HepG2 (cell line): ENCODE data around the gene NKIRAS1. TPM values are rescaled to one million over a fixed set of nuclear protein-coding genes. Genes with fewer than 3 reads are reported as not detected.

Source experiments
- ARID5B ChIP-seq: IDR thresholded peaks from 2 replicates; pipeline ENCODE4 v1.4.0; 2020; ENCODE audit warnings: mild to moderate bottlenecking, missing genetic modification reagents
- EHMT2 ChIP-seq: fragments of 200-600 bp; sonication (generic); IDR thresholded peaks from 2 replicates; pipeline ENCODE4 v1.7.0; 2017; ENCODE audit warnings: antibody characterized with exemption, low read depth, low read length, borderline replicate concordance
- IKZF4 ChIP-seq: sonication (generic); formaldehyde crosslinking; IDR thresholded peaks from 2 replicates; pipeline ENCODE4 v1.5.1; 2020; ENCODE audit warnings: borderline replicate concordance, mild to moderate bottlenecking, low read depth, missing genetic modification reagents; ENCODE audit errors: not compliant biosample characterization
- KLF9 ChIP-seq: IDR thresholded peaks from 2 replicates; pipeline ENCODE4 v1.6.1; 2016; ENCODE audit warnings: low read depth
- MYC ChIP-seq: sonication (generic); formaldehyde crosslinking; IDR thresholded peaks from 2 replicates; pipeline ENCODE4 v1.9.0; 2021; ENCODE audit warnings: missing genetic modification reagents, borderline replicate concordance
- NAIF1 ChIP-seq: sonication (generic); formaldehyde crosslinking; IDR thresholded peaks from 2 replicates; pipeline ENCODE4 v1.5.0; 2020; ENCODE audit warnings: mild to moderate bottlenecking, missing genetic modification reagents, borderline replicate concordance
- NFKBIZ ChIP-seq: IDR thresholded peaks from 2 replicates; pipeline ENCODE4 v1.6.1; 2018; ENCODE audit warnings: missing genetic modification reagents, missing compliant biosample characterization
- NKX3-1 ChIP-seq: sonication (generic); formaldehyde crosslinking; IDR thresholded peaks from 2 replicates; pipeline ENCODE4 v1.5.0; 2020; ENCODE audit warnings: missing genetic modification reagents
- PHB2 ChIP-seq: fragments of 450-650 bp; IDR thresholded peaks from 2 replicates; pipeline ENCODE4 v1.6.1; 2018; ENCODE audit not compliant: partially characterized antibody
- POLR2AphosphoS2 ChIP-seq: IDR thresholded peaks from 2 replicates; pipeline ENCODE4 v1.6.1; 2011; ENCODE audit warnings: low read depth, low read length, improper control_type of control experiment
- PRDM10 ChIP-seq: sonication (generic); formaldehyde crosslinking; IDR thresholded peaks from 2 replicates; pipeline ENCODE4 v1.4.0; 2020; ENCODE audit warnings: low read depth, missing genetic modification reagents
- SETDB1 ChIP-seq: sonication (generic); formaldehyde crosslinking; IDR thresholded peaks from 2 replicates; pipeline ENCODE4 v1.5.1; 2020; ENCODE audit warnings: missing genetic modification reagents, mild to moderate bottlenecking, borderline replicate concordance
- TOE1 ChIP-seq: sonication (generic); formaldehyde crosslinking; IDR thresholded peaks from 2 replicates; pipeline ENCODE4 v1.4.0; 2020; ENCODE audit warnings: mild to moderate bottlenecking, missing genetic modification reagents
- ZNF225 ChIP-seq: sonication (generic); formaldehyde crosslinking; IDR thresholded peaks from 2 replicates; pipeline ENCODE4 v1.4.0; 2020; ENCODE audit warnings: mild to moderate bottlenecking, missing genetic modification reagents
- ZNF253 ChIP-seq: sonication (generic); formaldehyde crosslinking; IDR thresholded peaks from 2 replicates; pipeline ENCODE4 v1.8.0; 2022; ENCODE audit warnings: mild to moderate bottlenecking, missing genetic modification reagents, borderline replicate concordance
- ZNF619 ChIP-seq: sonication (generic); formaldehyde crosslinking; IDR thresholded peaks from 2 replicates; pipeline ENCODE4 v1.4.0; 2020; ENCODE audit warnings: mild to moderate bottlenecking, missing genetic modification reagents
- ZNF703 ChIP-seq: sonication (generic); formaldehyde crosslinking; IDR thresholded peaks from 2 replicates; pipeline ENCODE4 v1.5.1; 2020; ENCODE audit warnings: missing genetic modification reagents, mild to moderate bottlenecking, moderate library complexity, borderline replicate concordance
- ZNF75D ChIP-seq: sonication (generic); formaldehyde crosslinking; IDR thresholded peaks from 2 replicates; pipeline ENCODE4 v1.8.1; 2023; ENCODE audit warnings: missing genetic modification reagents, mild to moderate bottlenecking, borderline replicate concordance
- ZNF770 ChIP-seq: sonication (generic); formaldehyde crosslinking; IDR thresholded peaks from 2 replicates; pipeline ENCODE4 v1.5.0; 2020; ENCODE audit warnings: mild to moderate bottlenecking, missing genetic modification reagents
- polyA plus RNA-seq, 8 experiments: library from polyadenylated mRNA; depleted of rRNA in 3 of 8; stranded (reverse) in 7 of 8; unstranded in 1 of 8; fragments of >200 nt; fragmentation: Illumina TruSeq in 4 of 8; extraction: Trizol in 4 of 8; gene quantifications; 2 replicates each; pipeline versions ENCODE4 v1.2.1 to v1.2.3, GENCODE V29; 2011 to 2016; ENCODE audit warnings: low read depth in 4 of 8, missing spikeins in 1 of 8, mixed read lengths in 1 of 8; ENCODE audit not compliant: insufficient read depth in 1 of 8
- total RNA-seq, 5 experiments: library from RNA; depleted of rRNA; stranded (reverse); fragments of >200 nt; fragmentation: Illumina TruSeq; extraction: Trizol; gene quantifications; 2 replicates each; pipeline ENCODE4 v1.2.3, GENCODE V29; 2016; ENCODE audit warnings: low read depth in 1 of 5

The NKIRAS1 gene
- total and polyA plus RNA-seq, 2 of the 13 experiments (the other 11 are each of a cell fraction or from before 2014, with no cell fraction given), result 4.3 to 8.0 TPM

GRCh38 chr3:23916886-23917678 lies at the start of gene NKIRAS1, which contains the start of gene RPL15 (continued):
- TF ChIP-seq KLF9 (CRISPR knock-in tag) (0 out of 2 replicates have a peak, but pooled peaks have one; percentile 79), ZNF75D (CRISPR knock-in tag) (no peak), MYC (CRISPR knock-in tag) (peak; percentile 99), NAIF1 (CRISPR knock-in tag) (peak; percentile 75; the same call in 1 of the 2 replicates), PRDM10 (0 out of 2 replicates have a peak, but pooled peaks have one; percentile 40), TOE1 (CRISPR knock-in tag) (peak; percentile 74), SETDB1 (no peak), IKZF4 (CRISPR knock-in tag) (no peak), ZNF619 (CRISPR knock-in tag) (no peak; the same call in 1 of the 2 replicates), ZNF253 (CRISPR knock-in tag) (peak; percentile 69; the same call in 1 of the 2 replicates), NFKBIZ (peak; percentile 23; the same call in 1 of the 2 replicates), NKX3-1 (peak; percentile 72; the same call in 1 of the 2 replicates), ZNF225 (CRISPR knock-in tag) (peak; percentile 79; the same call in 1 of the 2 replicates), ZNF703 (CRISPR knock-in tag) (peak; percentile 62; the same call in 1 of the 2 replicates), ARID5B (CRISPR knock-in tag) (peak; percentile 46; the same call in 1 of the 2 replicates), POLR2AphosphoS2 (peak; percentile 91), PHB2 (no peak), EHMT2 (no peak), ZNF770 (CRISPR knock-in tag) (no peak)
